A549 (cell line): Measurements from ENCODE around the gene COQ8B. TPM values are rescaled to one million over a fixed set of nuclear protein-coding genes. Genes with fewer than 3 reads are reported as not detected.
"Not testable (repeated sequence)": the region's sequence is repeated elsewhere in the genome, so short reads cannot be mapped to it uniquely, and the experiment has no call there.

Source experiments
- ATAC-seq, 2 experiments: fragments of 200-7000 bp in 1 of 2; fragments of >200 bp in 1 of 2; cut with Nextera tagmentation in 1 of 2; cut with Tn5 transposase in 1 of 2; 3 replicates each; pipeline versions ENCODE4 v1.8.0 to v1.9.1; 2018 to 2020; ENCODE audit warnings: mild to moderate bottlenecking in 1 of 2, moderate library complexity in 1 of 2
- CTCF ChIA-PET: fragments of 300-600 bp; sonication (Branson Sonifier 250); formaldehyde crosslinking; extraction: SDS; loops from one replicate; lab custom pipeline; 2021; ENCODE audit warnings: antibody characterized with exemption, inconsistent platforms; lab: Yijun Ruan, JAX
- POLR2A ChIA-PET: fragments of 350-600 bp; formaldehyde crosslinking; extraction: SDS; loops from one replicate; lab custom pipeline; 2021; ENCODE audit warnings: antibody characterized with exemption, inconsistent platforms; lab: Yijun Ruan, JAX
- DNase-seq, 2 experiments: peaks; one replicate each; pipeline versions ENCODE4 v3.0.0 to v3.0.0-alpha.2; 2011 to 2016; ENCODE audit warnings: low read depth in 1 of 2, low spot score in 1 of 2
- FAIRE-seq: peaks from 2 replicates; lab custom pipeline; 2011; peaks lifted over from hg19 to GRCh38; lab: Jason Lieb, UNC
- H3K27ac ChIP-seq, 2 experiments: fragments of >200 bp; sonication (Bioruptor Twin); formaldehyde crosslinking; 3 replicates each; pipeline ENCODE4 v1.5.1; 2016 to 2017
- H3K4me1 ChIP-seq: fragments of >200 bp; sonication (Bioruptor Twin); formaldehyde crosslinking; 3 replicates; pipeline ENCODE4 v1.6.1; 2016
- H3K4me2 ChIP-seq: fragments of >200 bp; sonication (Bioruptor Twin); formaldehyde crosslinking; 3 replicates; pipeline ENCODE4 v1.6.1; 2016
- H3K4me3 ChIP-seq: fragments of >200 bp; sonication (Bioruptor Twin); formaldehyde crosslinking; 3 replicates; pipeline ENCODE4 v1.5.1; 2016
- H3K9me3 ChIP-seq: fragments of >200 bp; sonication (Bioruptor Twin); formaldehyde crosslinking; 3 replicates; pipeline ENCODE4 v1.6.1; 2016
- CBX8 ChIP-seq: fragments of 200-600 bp; sonication (generic); IDR thresholded peaks from 2 replicates; pipeline ENCODE4 v1.6.1; 2016
- CEBPB ChIP-seq, 2 experiments: fragments of >200 bp in 1 of 2; sonication (Bioruptor Twin) in 1 of 2; formaldehyde crosslinking in 1 of 2; IDR thresholded peaks; 2 replicates each; pipeline ENCODE4 v1.6.1; 2012 to 2016
- ELK1 ChIP-seq: fragments of 150-350 bp; IDR thresholded peaks from 2 replicates; pipeline ENCODE4 v1.6.1; 2014; ENCODE audit warnings: low read depth, mild to moderate bottlenecking, low read length
- GATA3 ChIP-seq: IDR thresholded peaks from 2 replicates; pipeline ENCODE4 v1.6.1; 2012; ENCODE audit warnings: borderline replicate concordance
- HEYL ChIP-seq: fragments of 250-450 bp; sonication (Bioruptor Pico); IDR thresholded peaks from 2 replicates; pipeline ENCODE4 v1.8.0; 2021; ENCODE audit warnings: mild to moderate bottlenecking, moderate library complexity
- KDM1A ChIP-seq: fragments of 200-600 bp; sonication (generic); IDR thresholded peaks from 2 replicates; pipeline ENCODE4 v1.6.1; 2016; ENCODE audit warnings: low read depth, mild to moderate bottlenecking
- NPAS2 ChIP-seq: fragments of 250-450 bp; sonication (Bioruptor Pico); IDR thresholded peaks from 2 replicates; pipeline ENCODE4 v1.8.0; 2022; ENCODE audit warnings: mild to moderate bottlenecking, moderate library complexity, borderline replicate concordance
- PHF8 ChIP-seq: fragments of 200-600 bp; sonication (generic); IDR thresholded peaks from 2 replicates; pipeline ENCODE4 v1.6.1; 2016; ENCODE audit warnings: low read depth, mild to moderate bottlenecking, antibody characterized with exemption, moderate library complexity, borderline replicate concordance
- RARB ChIP-seq: fragments of 250-450 bp; sonication (Bioruptor Pico); IDR thresholded peaks from 2 replicates; pipeline ENCODE4 v1.8.0; 2021; ENCODE audit warnings: mild to moderate bottlenecking, moderate library complexity
- RCOR1 ChIP-seq: fragments of 150-350 bp; IDR thresholded peaks from 2 replicates; pipeline ENCODE4 v1.6.1; 2014; ENCODE audit warnings: antibody characterized with exemption, low read length, low read depth
- USF2 ChIP-seq: fragments of 450-650 bp; IDR thresholded peaks from 2 replicates; pipeline ENCODE4 v1.6.1; 2014; ENCODE audit warnings: antibody characterized with exemption
- ZNF302 ChIP-seq: fragments of 250-450 bp; sonication (Bioruptor Pico); IDR thresholded peaks from 2 replicates; pipeline ENCODE4 v1.9.0; 2021; ENCODE audit warnings: inconsistent platforms, mild to moderate bottlenecking, moderate library complexity
- WGBS: methylation state at CpG from one replicate; pipeline ENCODE4 v1.1.6; 2017; ENCODE audit errors: missing lambda C conversion rate; 5-methylcytosine and 5-hydroxymethylcytosine counted together
- polyA plus RNA-seq, 4 experiments: library from polyadenylated mRNA; depleted of rRNA in 3 of 4; stranded (reverse); fragments of >200 nt; fragmentation: RNase III in 1 of 4; extraction: RNeasy Plus Mini Kit Qiagen cat#74134 plus additional on column Dnase treatment in 1 of 4; gene quantifications; 2 replicates in 3 of 4; 3 replicates in 1 of 4; pipeline ENCODE4 v1.2.3, GENCODE V29; 2011 to 2017
- TF ChIP-seq, protein P1 (sequence below): fragments of 250-450 bp; sonication (Bioruptor Pico); IDR thresholded peaks from 2 replicates; pipeline ENCODE4 v1.5.0; 2021; ENCODE audit warnings: mild to moderate bottlenecking, moderate library complexity, borderline replicate concordance

The COQ8B gene
- polyA plus RNA-seq, 2 of the 4 experiments (the other 2 are of a cell fraction): 47.2 to 63.6 TPM

DNA sequence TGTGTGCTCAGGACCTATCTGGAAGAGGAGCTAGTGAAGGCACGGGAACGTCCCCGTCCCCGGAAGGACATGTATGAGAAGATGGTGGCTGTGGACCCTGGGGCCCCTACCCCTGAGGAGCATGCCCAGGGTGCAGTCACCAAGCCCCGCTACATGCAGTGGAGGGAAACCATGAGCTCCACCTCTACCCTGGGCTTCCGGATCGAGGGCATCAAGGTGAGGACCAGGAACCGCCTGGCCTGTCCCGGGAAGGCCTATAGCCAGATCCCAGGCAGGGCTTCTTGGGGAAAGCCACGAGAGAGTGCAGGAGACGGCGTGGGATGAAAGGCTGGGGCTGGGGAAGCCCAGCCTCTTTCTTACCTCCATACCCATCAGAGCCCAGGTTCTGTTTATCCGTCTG, 16.5 kb upstream of the COQ8B start:
- CTCF ChIA-PET: interaction anchor here (1.0 to 17.9 kb wide), 9 partner anchors 10 to 99 kb away, joined by 3 to 199 read pairs (median 4); partner anchors contain the start of genes ACTMAP and SNRPA
- WGBS: 95% methylated on average over 13 of the region's 13 CpGs
- Histone ChIP-seq H3K9me3 (no peaks in the 10 kb centered on the region), H3K4me2 (no peak overlapping the region), H3K4me1 (no peaks in the 10 kb centered on the region), H3K4me3 (no peak overlapping the region), H3K27ac (no peak overlapping the region)
- POLR2A ChIA-PET: interaction anchor here (1.0 to 2.5 kb wide), 2 partner anchors 16 to 17 kb away, joined by 3 to 10 read pairs; partner anchors contain the start of genes ACTMAP, ITPKC and SNRPA
- FAIRE-seq: no peak
- ATAC-seq: peak in 1 of 2 experiments; percentile 17; a peak in 2 of 6 replicates
- DNase-seq: no peak
- TF ChIP-seq NPAS2 (CRISPR knock-in tag) (no peak), CBX8 (no peak), ELK1 (no peak), KDM1A (no peak), PHF8 (no peak)

- ChIA-PET POLR2A (interaction anchor here (0.6 to 2.5 kb wide), 2 partner anchors 18 to 831 kb away, joined by 3 to 10 read pairs; partner anchors contain the start of genes ACTMAP and SNRPA), CTCF (interaction anchor here (0.7 to 17.9 kb wide), 8 partner anchors 11 to 98 kb away, joined by 3 to 199 read pairs (median 4); partner anchors contain the start of genes ACTMAP and SNRPA)
- not testable (repeated sequence) for H3K9me3 ChIP-seq, H3K4me1 ChIP-seq, DNase-seq, H3K27ac ChIP-seq, FAIRE-seq, H3K4me2 ChIP-seq, H3K4me3 ChIP-seq, ATAC-seq
- 96% methylated on average over 16 of the region's 16 CpGs for WGBS
Observed at GRCh38 chr19:40732304-40732703, 15.6 kb upstream of the COQ8B start.

- not testable (repeated sequence) for H3K9me3 ChIP-seq, ATAC-seq, H3K4me3 ChIP-seq, H3K27ac ChIP-seq, DNase-seq, FAIRE-seq, H3K4me1 ChIP-seq, H3K4me2 ChIP-seq
- WGBS: 95% methylated on average over 5 of the region's 5 CpGs
- ChIA-PET CTCF (interaction anchor here (0.7 to 17.9 kb wide), 8 partner anchors 9 to 77 kb away, joined by 3 to 199 read pairs (median 6); partner anchors contain the start of genes ACTMAP and SNRPA), POLR2A (interaction anchor here (0.8 to 1.4 kb wide), 2 partner anchors 13 to 40 kb away, joined by 4 read pairs; partner anchors contain the start of genes COQ8B, ITPKC and NUMBL)
- 0 out of 2 replicates have a peak, but pooled peaks have one; percentile 15 for TF ChIP-seq ZNF302 (CRISPR knock-in tag)
Observed at GRCh38 chr19:40730065-40730464, 13.4 kb upstream of the COQ8B start.

DNA sequence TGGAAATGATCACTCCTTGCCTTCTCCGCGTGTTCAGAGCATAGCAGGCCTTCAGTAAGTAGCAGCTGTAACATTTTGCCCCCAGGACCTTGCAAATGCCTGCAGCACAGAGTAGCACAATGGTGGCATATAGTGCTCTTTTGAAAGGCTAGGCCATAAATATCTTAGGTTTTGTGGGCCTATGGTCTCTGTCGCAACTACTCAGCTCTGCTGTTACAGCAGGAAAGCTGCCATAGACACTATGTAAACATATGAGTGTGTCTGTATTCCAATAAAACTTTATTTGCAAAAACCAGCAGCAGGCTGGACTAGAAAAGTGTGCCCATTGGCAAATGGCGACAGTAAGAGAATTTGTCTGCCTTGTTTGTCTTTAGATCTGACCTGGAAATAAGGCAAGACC, 9.6 kb upstream of the COQ8B start:
- POLR2A ChIA-PET: interaction anchor here (0.8 kb wide), 1 partner anchor 300 kb away, joined by 3 read pairs; the partner anchor contains the start of gene SERTAD1
- Histone ChIP-seq H3K27ac (no peak overlapping the region), H3K9me3 (0 out of 3 replicates have a peak, but pooled peaks cover 3% of the 10 kb centered on the region), H3K4me3 (no peak overlapping the region), H3K4me2 (no peak overlapping the region), H3K4me1 (peaks cover 11% of the 10 kb centered on the region; the same call in 2 of the 3 replicates)
- FAIRE-seq (peak; percentile 74), ATAC-seq (no peak), DNase-seq (no peak)
- CTCF ChIA-PET: interaction anchor here (1.0 to 17.9 kb wide), 3 partner anchors 17 to 53 kb away, joined by 3 to 199 read pairs (median 3); partner anchors contain the start of genes ACTMAP and SNRPA
- WGBS: 93% methylated on average over 4 of the region's 4 CpGs
- TF ChIP-seq CEBPB (IDR thresholded peaks at IDR 0.05) (0 out of 4 replicates have a peak, but pooled peaks of 1 of the 2 experiments have one; percentile 20), HEYL (CRISPR knock-in tag) (no peak)

- WGBS: 92% methylated on average over 3 of the region's 3 CpGs
- DNase-seq (no peak), ATAC-seq (peak in 1 of 2 experiments; percentile 20; a peak in 1 of 6 replicates), FAIRE-seq (no peak)
- TF ChIP-seq KDM1A: no peak
- no peak for TF ChIP-seq RARB (CRISPR knock-in tag)
- TF ChIP-seq, protein P1, sequence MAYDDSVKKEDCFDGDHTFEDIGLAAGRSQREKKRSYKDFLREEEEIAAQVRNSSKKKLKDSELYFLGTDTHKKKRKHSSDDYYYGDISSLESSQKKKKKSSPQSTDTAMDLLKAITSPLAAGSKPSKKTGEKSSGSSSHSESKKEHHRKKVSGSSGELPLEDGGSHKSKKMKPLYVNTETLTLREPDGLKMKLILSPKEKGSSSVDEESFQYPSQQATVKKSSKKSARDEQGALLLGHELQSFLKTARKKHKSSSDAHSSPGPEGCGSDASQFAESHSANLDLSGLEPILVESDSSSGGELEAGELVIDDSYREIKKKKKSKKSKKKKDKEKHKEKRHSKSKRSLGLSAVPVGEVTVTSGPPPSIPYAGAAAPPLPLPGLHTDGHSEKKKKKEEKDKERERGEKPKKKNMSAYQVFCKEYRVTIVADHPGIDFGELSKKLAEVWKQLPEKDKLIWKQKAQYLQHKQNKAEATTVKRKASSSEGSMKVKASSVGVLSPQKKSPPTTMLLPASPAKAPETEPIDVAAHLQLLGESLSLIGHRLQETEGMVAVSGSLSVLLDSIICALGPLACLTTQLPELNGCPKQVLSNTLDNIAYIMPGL (CRISPR knock-in tag): no peak
- TF ChIP-seq RCOR1: no peak
- no peak for TF ChIP-seq USF2
- TF ChIP-seq GATA3: no peak
- Histone ChIP-seq H3K9me3 (0 out of 3 replicates have a peak, but pooled peaks cover 3% of the 10 kb centered on the region), H3K27ac (no peak overlapping the region), H3K4me2 (no peak overlapping the region), H3K4me3 (no peak overlapping the region), H3K4me1 (peaks cover 16% of the 10 kb centered on the region)
- POLR2A ChIA-PET: no interaction called here
- CTCF ChIA-PET: interaction anchor here (0.8 to 17.9 kb wide), 7 partner anchors 9 to 90 kb away, joined by 3 to 199 read pairs (median 3); partner anchors contain the start of genes ACTMAP and SNRPA
Observed at GRCh38 chr19:40724855-40725254, 8.2 kb upstream of the COQ8B start.
